OCI-LY7 (cell line): Measurements from ENCODE around the gene NUBP1. TPM values are rescaled to one million over a fixed set of nuclear protein-coding genes. Genes with fewer than 3 reads are reported as not detected.

ENCODE experiments used
- BruUV-seq: library from RNA; stranded (reverse); fragments of 400-500 nt; replicated peaks from 2 replicates; lab custom pipeline; 2021; lab: Mats Ljungman, UMichigan
- CTCF ChIA-PET: fragments of 300-600 bp; sonication (Branson Sonifier 250); formaldehyde crosslinking; loops from one replicate; lab custom pipeline; 2022; ENCODE audit warnings: antibody characterized with exemption; ENCODE audit not compliant: unreplicated experiment; lab: Charles Lee
- POLR2A ChIA-PET: fragments of 300-600 bp; sonication (Branson Sonifier 250); formaldehyde crosslinking; loops from one replicate; lab custom pipeline; 2022; ENCODE audit warnings: antibody characterized with exemption; lab: Charles Lee
- DNase-seq: peaks from one replicate; pipeline ENCODE4 v3.0.0-alpha.2; 2015; ENCODE audit warnings: low spot score
- H2AFZ ChIP-seq: fragments of 200-600 bp; sonication (generic), shearing (Covaris generic); 2 replicates; pipeline ENCODE4 v1.6.1; 2014; ENCODE audit warnings: mild to moderate bottlenecking, antibody characterized with exemption, low read length, moderate library complexity
- H3K27ac ChIP-seq: fragments of 200-600 bp; sonication (generic); 2 replicates; pipeline ENCODE4 v1.5.1; 2014; ENCODE audit warnings: mixed run types, low read depth, mild to moderate bottlenecking, moderate library complexity, low read length, inconsistent platforms; ENCODE audit not compliant: poor library complexity, severe bottlenecking
- H3K36me3 ChIP-seq: fragments of 200-600 bp; sonication (generic); 2 replicates; pipeline ENCODE4 v1.6.1; 2014; ENCODE audit warnings: mild to moderate bottlenecking, antibody characterized with exemption, low read length, moderate library complexity, mixed read lengths; ENCODE audit not compliant: insufficient read depth
- H3K4me1 ChIP-seq: fragments of 200-600 bp; sonication (generic); 2 replicates; pipeline ENCODE4 v1.5.1; 2014; ENCODE audit warnings: mild to moderate bottlenecking, low read length; ENCODE audit not compliant: insufficient read depth, poor library complexity, severe bottlenecking
- H3K4me2 ChIP-seq: fragments of 200-600 bp; sonication (generic); 2 replicates; pipeline ENCODE4 v1.6.1; 2014; ENCODE audit warnings: mild to moderate bottlenecking, low read length
- H3K4me3 ChIP-seq: fragments of 200-600 bp; sonication (generic); 2 replicates; pipeline ENCODE4 v1.5.1; 2014; ENCODE audit warnings: mild to moderate bottlenecking, low read depth, low read length; ENCODE audit not compliant: poor library complexity, severe bottlenecking
- H3K79me2 ChIP-seq: fragments of 200-600 bp; sonication (generic); 2 replicates; pipeline ENCODE4 v1.6.1; 2016; ENCODE audit warnings: low read depth, mild to moderate bottlenecking, low read length, moderate library complexity, mixed read lengths; ENCODE audit not compliant: insufficient read depth
- H3K9me2 ChIP-seq: fragments of 200-600 bp; sonication (generic); 2 replicates; pipeline ENCODE4 v1.6.1; 2016; ENCODE audit warnings: mild to moderate bottlenecking, low read length, mixed read lengths; ENCODE audit not compliant: insufficient read depth
- H3K9me3 ChIP-seq: fragments of 200-600 bp; sonication (generic); 2 replicates; pipeline ENCODE4 v1.6.1; 2014; ENCODE audit warnings: mild to moderate bottlenecking, mixed run types, low read length, mixed read lengths
- H4K20me1 ChIP-seq: fragments of 200-600 bp; sonication (generic); 2 replicates; pipeline ENCODE4 v1.6.1; 2014; ENCODE audit warnings: mild to moderate bottlenecking, antibody characterized with exemption, low read length, moderate library complexity, mixed read lengths; ENCODE audit not compliant: insufficient read depth
- CTCF ChIP-seq: fragments of 200-600 bp; sonication (generic); conservative IDR thresholded peaks from 2 replicates; pipeline ENCODE4 v1.5.1; 2014; ENCODE audit warnings: mild to moderate bottlenecking, antibody characterized with exemption, low read length, moderate library complexity, mixed read lengths
- EZH2phosphoT487 ChIP-seq: fragments of 200-600 bp; sonication (generic); IDR thresholded peaks from 2 replicates; pipeline ENCODE4 v1.6.1; 2018; ENCODE audit warnings: low read depth, borderline replicate concordance, mild to moderate bottlenecking, mixed run types, antibody characterized with exemption, low read length, moderate library complexity, mixed read lengths
- intact Hi-C: fragments of 100-400 bp; cut with micrococcal nuclease; formaldehyde crosslinking; loops from one replicate; pipeline ENCODE4 v1.10.0; 2022; ENCODE audit not compliant: unreplicated experiment
- total RNA-seq, 2 experiments: library from RNA; depleted of rRNA in 1 of 2; stranded (reverse); fragments of >200 nt in 1 of 2; shearing (Covaris generic) in 1 of 2; gene quantifications; 2 replicates each; pipeline ENCODE4 v1.2.3, GENCODE V29; 2014 to 2022

Gene NUBP1
- total RNA-seq, 2 experiments from 2014 or later, result 20.7 to 27.4 TPM

- DNase-seq, result no peak
- Histone ChIP-seq H2AFZ (no peak overlapping the region), H3K9me2 (no peaks in the 10 kb centered on the region), H3K4me2 (no peak overlapping the region), H4K20me1 (no peaks in the 10 kb centered on the region), H3K79me2 (no peaks in the 10 kb centered on the region), H3K4me3 (no peak overlapping the region), H3K27ac (no peak overlapping the region), H3K36me3 (peaks cover 59% of the 10 kb centered on the region), H3K4me1 (peaks cover 19% of the 10 kb centered on the region), H3K9me3 (no peaks in the 10 kb centered on the region)
- intact Hi-C loops, result no loop called here
- ChIA-PET CTCF (no interaction called here), POLR2A (interaction anchor here (1.0 kb wide), 1 partner anchor 11 kb away, joined by 4 read pairs; the partner anchor contains the start of gene NUBP1)
- BruUV-seq, result no TSS peak
- TF ChIP-seq CTCF (no peak), EZH2phosphoT487 (no peak)
Observed at GRCh38 chr16:10754941-10755340, 11.3 kb downstream of the NUBP1 start.

DNA sequence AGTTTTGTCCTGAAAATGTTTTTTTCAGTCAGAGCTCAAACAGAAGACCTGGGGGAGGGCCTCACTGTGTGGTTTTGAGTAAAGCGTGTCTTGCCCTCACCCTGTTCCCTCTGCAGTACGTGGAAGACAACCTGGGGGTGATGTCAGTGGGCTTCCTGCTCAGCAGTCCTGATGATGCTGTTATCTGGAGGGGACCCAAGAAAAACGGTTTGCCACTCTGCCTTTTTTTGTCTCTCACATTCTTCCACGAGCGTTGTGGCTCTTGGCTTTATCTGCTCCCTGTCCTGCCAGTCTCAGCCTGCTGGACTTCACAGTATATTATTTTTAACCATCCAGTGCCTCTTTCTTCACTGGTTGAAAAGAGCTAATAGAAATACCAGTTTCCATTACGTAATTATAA lies 12.9 kb downstream of the NUBP1 start:
- Histone ChIP-seq H2AFZ (no peak overlapping the region), H4K20me1 (no peaks in the 10 kb centered on the region), H3K4me3 (no peak overlapping the region), H3K27ac (no peak overlapping the region), H3K36me3 (peaks cover 72% of the 10 kb centered on the region), H3K79me2 (no peaks in the 10 kb centered on the region), H3K9me3 (no peaks in the 10 kb centered on the region), H3K4me1 (peaks cover 19% of the 10 kb centered on the region), H3K9me2 (no peaks in the 10 kb centered on the region), H3K4me2 (no peak overlapping the region)
- POLR2A ChIA-PET, result interaction anchor here (0.6 to 0.7 kb wide), 2 partner anchors 162 to 1608 kb away, joined by 3 read pairs; no protein-coding TSS in a partner anchor
- CTCF ChIA-PET, result no interaction called here
- TF ChIP-seq EZH2phosphoT487 (no peak), CTCF (no peak)
- intact Hi-C loops, result no loop called here
- BruUV-seq, result no TSS peak
- no peak for DNase-seq

DNA sequence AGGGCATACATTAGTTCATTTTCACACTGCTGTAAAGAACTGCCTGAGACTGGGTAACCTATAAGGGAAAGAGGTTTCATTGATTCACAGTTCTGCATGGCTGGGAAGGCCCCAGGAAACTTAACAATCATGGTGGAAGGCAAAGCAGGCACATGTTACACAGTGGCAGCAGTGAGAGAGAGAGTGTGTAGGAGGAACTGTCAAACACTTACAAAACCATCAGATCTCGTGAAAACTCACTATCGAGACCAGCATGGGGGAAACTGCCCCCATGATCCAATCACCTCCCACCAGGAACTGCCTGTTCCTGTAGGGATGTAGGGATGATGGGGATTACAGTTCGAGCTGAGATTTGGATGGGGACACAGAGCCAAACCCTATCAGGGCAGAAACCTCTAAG lies 17.2 kb downstream of the NUBP1 start:
- CTCF ChIA-PET, result no interaction called here
- Histone ChIP-seq H3K79me2 (no peaks in the 10 kb centered on the region), H3K36me3 (peaks cover 87% of the 10 kb centered on the region), H3K27ac (no peak overlapping the region), H3K9me3 (no peaks in the 10 kb centered on the region), H3K9me2 (no peaks in the 10 kb centered on the region), H3K4me1 (no peaks in the 10 kb centered on the region), H4K20me1 (no peaks in the 10 kb centered on the region), H2AFZ (no peak overlapping the region), H3K4me3 (no peak overlapping the region), H3K4me2 (no peak overlapping the region)
- intact Hi-C loops, result no loop called here
- POLR2A ChIA-PET, result no interaction called here
- no peak for DNase-seq
- no TSS peak for BruUV-seq
- no peak for TF ChIP-seq CTCF
- no peak for TF ChIP-seq EZH2phosphoT487
